ENCODE measurements around the gene KSR1.
"Not testable (repeated sequence)": the region's sequence is repeated elsewhere in the genome, so short reads cannot be mapped to it uniquely, and the experiment has no call there.

The KSR1 gene

GRCh38 chr17:27496971-27497370, 40.7 kb downstream of the KSR1 start:
- Histone ChIP-seq H3K27me3 (ENCODE audit: insufficient read depth, low read length) (no peaks in the 10 kb centered on the region), H3K27ac (ENCODE audit: low read depth, low read length) (no peak overlapping the region), H3K4me1 (ENCODE audit: insufficient read depth, low read length) (peaks cover 55% of the 10 kb centered on the region), H3K36me3 (ENCODE audit: insufficient read depth, low read length) (peaks cover 2% of the 10 kb centered on the region; the same call in 1 of the 2 replicates), H3K9ac (ENCODE audit: low read depth, low read length) (no peak overlapping the region), H3K4me3 (ENCODE audit: low read length) (no peak overlapping the region), H3K9me3 (ENCODE audit: insufficient read depth, low read depth, low read length) (peaks cover 16% of the 10 kb centered on the region)
- WGBS: 94% methylated on average over 9 of the region's 9 CpGs

GRCh38 chr17:27497696-27498095, 41.4 kb downstream of the KSR1 start:
- Histone ChIP-seq H3K27me3 (ENCODE audit: insufficient read depth, low read length) (no peaks in the 10 kb centered on the region), H3K27ac (ENCODE audit: low read depth, low read length) (no peak overlapping the region), H3K9ac (ENCODE audit: low read depth, low read length) (no peak overlapping the region), H3K9me3 (ENCODE audit: insufficient read depth, low read depth, low read length) (peaks cover 18% of the 10 kb centered on the region), H3K36me3 (ENCODE audit: insufficient read depth, low read length) (peaks cover 4% of the 10 kb centered on the region; the same call in 1 of the 2 replicates), H3K4me1 (ENCODE audit: insufficient read depth, low read length) (peaks cover 48% of the 10 kb centered on the region), H3K4me3 (ENCODE audit: low read length) (no peak overlapping the region)
- 97% methylated on average over 5 of the region's 5 CpGs for WGBS

- Histone ChIP-seq H3K9ac (ENCODE audit: low read depth, low read length) (no peak overlapping the region), H3K27ac (ENCODE audit: low read depth, low read length) (no peak overlapping the region), H3K9me3 (ENCODE audit: insufficient read depth, low read depth, low read length) (peaks cover 18% of the 10 kb centered on the region), H3K4me3 (ENCODE audit: low read length) (no peak overlapping the region), H3K4me1 (ENCODE audit: insufficient read depth, low read length) (peaks cover 38% of the 10 kb centered on the region), H3K27me3 (ENCODE audit: insufficient read depth, low read length) (no peaks in the 10 kb centered on the region), H3K36me3 (ENCODE audit: insufficient read depth, low read length) (peaks cover 4% of the 10 kb centered on the region; the same call in 1 of the 2 replicates)
- WGBS: 92% methylated on average over 8 of the region's 8 CpGs
Measured at GRCh38 chr17:27498615-27499309, 42.5 kb downstream of the KSR1 start.

GRCh38 chr17:27499451-27500265, 43.4 kb downstream of the KSR1 start:
- no peak overlapping the region for H3K9ac ChIP-seq (ENCODE audit: low read depth, low read length)
- 96% methylated on average over 11 of the region's 11 CpGs for WGBS

GRCh38 chr17:27501338-27501737, 45.1 kb downstream of the KSR1 start:
- not testable (repeated sequence) for H3K36me3 ChIP-seq (ENCODE audit: insufficient read depth, low read length); H3K27me3 ChIP-seq (ENCODE audit: insufficient read depth, low read length); H3K27ac ChIP-seq (ENCODE audit: low read depth, low read length); H3K4me3 ChIP-seq (ENCODE audit: low read length); H3K9ac ChIP-seq (ENCODE audit: low read depth, low read length)
- WGBS: 88% methylated on average over 3 of the region's 3 CpGs
- Histone ChIP-seq H3K4me1 (ENCODE audit: insufficient read depth, low read length) (peaks cover 26% of the 10 kb centered on the region), H3K9me3 (ENCODE audit: insufficient read depth, low read depth, low read length) (peaks cover 18% of the 10 kb centered on the region)

More at GRCh38 chr17:27499451-27500265, 43.4 kb downstream of the KSR1 start:
- H3K4me1 ChIP-seq (ENCODE audit: insufficient read depth, low read length): peaks cover 29% of the 10 kb centered on the region
- no peak overlapping the region for H3K27ac ChIP-seq (ENCODE audit: low read depth, low read length)
- H3K36me3 ChIP-seq (ENCODE audit: insufficient read depth, low read length): peaks cover 4% of the 10 kb centered on the region; the same call in 1 of the 2 replicates
- no peaks in the 10 kb centered on the region for H3K27me3 ChIP-seq (ENCODE audit: insufficient read depth, low read length)
- H3K9me3 ChIP-seq (ENCODE audit: insufficient read depth, low read depth, low read length): peaks cover 18% of the 10 kb centered on the region
- H3K4me3 ChIP-seq (ENCODE audit: low read length): no peak overlapping the region

- H3K9me3 ChIP-seq (ENCODE audit: insufficient read depth, low read depth, low read length): peaks cover 18% of the 10 kb centered on the region
- peaks cover 18% of the 10 kb centered on the region for H3K4me1 ChIP-seq (ENCODE audit: insufficient read depth, low read length)
Measured at GRCh38 chr17:27502526-27503324, 46.5 kb downstream of the KSR1 start.

GRCh38 chr17:27503611-27504010, 47.4 kb downstream of the KSR1 start:
- no peaks in the 10 kb centered on the region for H3K27me3 ChIP-seq (ENCODE audit: insufficient read depth, low read length)
- no peak overlapping the region for H3K4me3 ChIP-seq (ENCODE audit: low read length)
- peaks cover 4% of the 10 kb centered on the region; the same call in 1 of the 2 replicates for H3K36me3 ChIP-seq (ENCODE audit: insufficient read depth, low read length)
- peaks cover 18% of the 10 kb centered on the region for H3K9me3 ChIP-seq (ENCODE audit: insufficient read depth, low read depth, low read length)
- H3K4me1 ChIP-seq (ENCODE audit: insufficient read depth, low read length): peaks cover 18% of the 10 kb centered on the region
- no peak overlapping the region for H3K9ac ChIP-seq (ENCODE audit: low read depth, low read length)
- WGBS: 96% methylated on average over 8 of the region's 8 CpGs
- H3K27ac ChIP-seq (ENCODE audit: low read depth, low read length): no peak overlapping the region

More at GRCh38 chr17:27502526-27503324, 46.5 kb downstream of the KSR1 start:
- Histone ChIP-seq H3K27me3 (ENCODE audit: insufficient read depth, low read length) (no peaks in the 10 kb centered on the region), H3K36me3 (ENCODE audit: insufficient read depth, low read length) (peaks cover 4% of the 10 kb centered on the region; the same call in 1 of the 2 replicates), H3K4me3 (ENCODE audit: low read length) (no peak overlapping the region), H3K9ac (ENCODE audit: low read depth, low read length) (no peak overlapping the region), H3K27ac (ENCODE audit: low read depth, low read length) (no peak overlapping the region)
- WGBS: 94% methylated on average over 12 of the region's 12 CpGs

- H3K4me1 ChIP-seq (ENCODE audit: insufficient read depth, low read length): peaks cover 18% of the 10 kb centered on the region
- WGBS: 92% methylated on average over 15 of the region's 15 CpGs
- no peak overlapping the region for H3K9ac ChIP-seq (ENCODE audit: low read depth, low read length)
- peaks cover 18% of the 10 kb centered on the region for H3K9me3 ChIP-seq (ENCODE audit: insufficient read depth, low read depth, low read length)
- H3K4me3 ChIP-seq (ENCODE audit: low read length): no peak overlapping the region
- H3K27ac ChIP-seq (ENCODE audit: low read depth, low read length): no peak overlapping the region
- no peaks in the 10 kb centered on the region for H3K27me3 ChIP-seq (ENCODE audit: insufficient read depth, low read length)
- peaks cover 4% of the 10 kb centered on the region; the same call in 1 of the 2 replicates for H3K36me3 ChIP-seq (ENCODE audit: insufficient read depth, low read length)
Measured at GRCh38 chr17:27504188-27504995, 48.1 kb downstream of the KSR1 start.

GRCh38 chr17:27506348-27507218, 50.3 kb downstream of the KSR1 start:
- Histone ChIP-seq H3K9ac (ENCODE audit: low read depth, low read length) (peak overlapping the region; percentile 34; the same call in 1 of the 2 replicates), H3K4me3 (ENCODE audit: low read length) (no peak overlapping the region), H3K9me3 (ENCODE audit: insufficient read depth, low read depth, low read length) (peaks cover 6% of the 10 kb centered on the region; the same call in 1 of the 2 replicates), H3K4me1 (ENCODE audit: insufficient read depth, low read length) (peaks cover 18% of the 10 kb centered on the region), H3K36me3 (ENCODE audit: insufficient read depth, low read length) (peaks cover 4% of the 10 kb centered on the region; the same call in 1 of the 2 replicates), H3K27me3 (ENCODE audit: insufficient read depth, low read length) (no peaks in the 10 kb centered on the region), H3K27ac (ENCODE audit: low read depth, low read length) (peak overlapping the region; percentile 70)
- WGBS: 55% methylated on average over 13 of the region's 15 CpGs
